DLD1 (cell line): ENCODE results near the gene PRSS21.

Experiments
- in situ Hi-C: cut with HindIII; loops from 2 replicates; pipeline ENCODE4 v1.10.0; 2017; ENCODE audit warnings: low sequenced_read_pairs

PRSS21 gene

DNA sequence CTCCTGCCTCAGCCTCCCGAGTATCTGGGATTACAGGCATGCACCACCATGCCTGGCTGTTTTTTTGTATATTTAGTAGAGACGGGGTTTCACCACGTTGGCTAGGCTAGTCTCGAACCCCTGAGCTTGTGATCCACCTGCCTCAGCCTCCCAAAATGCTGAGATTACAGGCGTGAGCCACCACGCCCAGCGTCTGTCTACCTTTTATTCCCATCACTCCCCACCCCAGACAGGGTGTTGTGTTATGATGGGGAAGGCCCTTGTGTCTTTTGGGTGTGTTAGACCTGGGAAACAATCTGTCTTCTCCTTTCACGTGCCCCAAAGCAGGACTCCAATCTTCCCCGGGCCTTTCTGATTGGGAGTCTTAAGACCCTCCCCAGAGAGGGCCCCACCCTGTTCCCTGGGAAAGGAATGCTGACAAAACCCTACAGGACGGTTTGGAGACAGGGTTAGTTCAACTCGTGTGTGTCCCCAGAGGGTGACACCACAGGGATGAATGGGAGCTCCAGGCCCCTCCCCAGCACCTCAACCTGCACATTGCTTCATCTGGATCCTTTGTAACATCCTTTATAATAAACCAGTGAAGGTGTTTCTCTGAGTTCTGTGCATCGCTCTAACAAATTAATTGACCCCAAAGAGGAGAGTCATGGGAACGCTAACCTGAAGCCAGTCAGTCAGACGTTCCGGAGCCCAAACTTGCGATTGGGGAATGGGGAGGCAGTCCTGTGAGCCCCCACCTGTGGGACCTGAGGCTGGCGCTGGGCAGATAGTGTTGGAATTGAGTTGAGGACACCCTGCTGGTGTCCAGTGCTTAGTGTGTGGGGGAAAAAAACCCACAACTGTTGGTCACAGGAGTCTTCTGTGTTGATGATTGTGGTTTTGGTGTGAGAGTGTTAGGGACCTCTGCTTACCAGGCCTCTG lies 36.8 kb upstream of the PRSS21 start:
- in situ Hi-C loops: no loop called here

DNA sequence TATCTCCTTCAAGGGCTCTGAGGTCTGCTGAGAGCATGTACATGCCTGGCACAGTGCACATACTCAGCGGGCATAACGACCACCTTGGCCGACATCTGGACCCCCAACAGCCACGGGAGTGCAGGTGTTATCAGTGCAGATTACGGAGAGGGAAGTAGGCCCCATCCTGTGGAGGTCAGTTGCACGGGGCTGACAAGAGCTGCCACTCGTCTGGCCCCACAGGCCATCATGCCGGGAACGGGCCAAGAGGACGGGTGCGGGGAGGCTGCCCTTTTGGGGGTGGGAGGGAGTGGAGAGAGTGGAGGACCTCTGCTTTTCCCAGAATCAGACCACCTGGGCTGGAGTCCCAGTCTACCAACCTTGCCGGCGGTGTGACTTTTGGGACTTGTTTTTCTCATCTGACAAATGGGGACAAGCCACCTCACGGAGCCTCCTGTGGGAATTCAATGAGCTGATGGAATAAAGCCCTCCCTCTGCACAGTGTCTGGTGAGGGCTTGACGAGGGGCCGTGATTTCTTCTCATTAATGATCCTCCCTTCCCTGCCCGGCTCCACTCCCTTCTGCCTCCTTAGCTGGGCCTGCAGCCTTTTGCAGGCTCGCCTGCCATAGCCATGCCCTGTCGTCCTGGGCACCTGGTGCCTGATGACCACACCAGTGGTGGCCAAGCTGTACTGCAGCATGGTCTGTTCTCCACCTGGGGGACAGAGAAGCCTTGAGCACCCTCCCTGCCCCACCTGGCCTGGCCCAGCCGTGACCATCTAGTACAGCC lies 34.3 kb upstream of the PRSS21 start:
- in situ Hi-C loops: no loop called here

DNA sequence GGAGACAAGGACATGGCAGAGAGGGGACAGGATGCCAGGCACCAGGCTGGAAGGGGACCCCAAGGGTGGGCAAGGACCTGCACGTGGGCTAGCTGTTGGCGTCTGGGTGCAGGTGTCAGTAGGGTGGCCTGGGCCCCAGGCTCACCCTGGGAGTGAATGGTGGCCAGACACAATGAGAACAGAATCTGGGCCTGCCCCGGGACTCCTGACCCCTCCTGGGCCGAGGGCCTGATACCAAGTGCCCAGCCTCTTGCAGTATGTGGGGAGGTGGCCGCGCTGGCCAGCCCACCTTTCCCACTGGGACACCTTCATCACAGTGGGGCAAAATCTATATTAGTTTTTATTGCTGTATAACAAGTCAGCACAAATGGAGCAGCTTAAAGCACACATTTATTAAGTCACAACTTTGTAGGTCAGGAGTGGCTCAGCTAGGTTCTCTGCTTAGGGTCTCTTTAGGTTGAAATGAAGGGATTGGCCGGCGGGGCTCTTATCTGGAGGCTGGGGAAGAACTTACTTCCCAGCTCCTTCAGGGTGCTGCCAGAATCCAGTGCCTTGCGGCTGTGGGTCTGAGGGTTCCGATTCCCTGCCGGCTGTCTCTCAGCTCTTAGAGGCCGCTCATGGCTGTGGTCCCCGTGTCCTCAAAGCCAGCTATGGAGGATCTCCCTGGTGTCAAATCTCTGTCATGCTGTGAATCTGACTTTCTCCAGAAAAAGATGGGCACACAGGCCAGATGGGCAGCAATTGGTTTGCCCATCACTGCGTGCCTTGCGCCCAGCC lies 33.3 kb upstream of the PRSS21 start:
- in situ Hi-C loops: no loop called here

DNA sequence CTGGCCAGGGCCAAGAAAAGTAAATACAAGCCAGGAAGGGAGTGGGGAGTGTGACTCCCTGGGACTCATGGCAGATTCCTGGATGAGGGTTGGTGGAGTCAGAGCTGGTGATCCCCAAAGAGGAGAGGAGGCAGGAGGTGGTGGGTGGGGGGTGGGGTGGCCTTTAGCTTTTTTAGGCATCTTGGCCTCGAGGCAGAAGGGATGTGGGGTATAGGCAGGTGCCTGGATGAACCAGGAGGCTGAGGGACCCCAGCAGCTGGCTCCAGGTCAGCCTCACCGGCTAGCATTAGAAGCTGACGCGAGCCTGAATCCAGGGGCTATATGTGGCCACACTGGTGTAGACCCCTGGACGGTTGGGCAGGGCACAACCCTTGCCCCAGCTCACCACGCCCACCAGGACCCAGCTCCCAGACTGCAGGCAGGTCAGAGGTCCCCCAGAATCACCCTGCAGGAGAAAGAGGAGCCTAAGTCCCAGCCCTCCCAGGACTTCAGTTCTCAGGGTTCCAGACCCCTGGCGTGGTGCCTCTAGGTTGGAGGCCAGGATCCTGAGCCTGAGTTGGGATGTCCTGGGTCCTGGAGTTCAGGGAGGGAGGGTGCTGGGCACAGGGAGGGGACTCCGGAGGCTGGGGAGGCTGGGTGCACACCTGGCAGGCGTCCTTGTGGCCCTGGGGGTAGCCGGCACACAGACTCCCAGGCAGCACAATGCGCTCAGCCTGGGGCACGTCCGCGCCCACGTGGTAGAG lies 32.5 kb upstream of the PRSS21 start:
- in situ Hi-C loops: no loop called here

DNA sequence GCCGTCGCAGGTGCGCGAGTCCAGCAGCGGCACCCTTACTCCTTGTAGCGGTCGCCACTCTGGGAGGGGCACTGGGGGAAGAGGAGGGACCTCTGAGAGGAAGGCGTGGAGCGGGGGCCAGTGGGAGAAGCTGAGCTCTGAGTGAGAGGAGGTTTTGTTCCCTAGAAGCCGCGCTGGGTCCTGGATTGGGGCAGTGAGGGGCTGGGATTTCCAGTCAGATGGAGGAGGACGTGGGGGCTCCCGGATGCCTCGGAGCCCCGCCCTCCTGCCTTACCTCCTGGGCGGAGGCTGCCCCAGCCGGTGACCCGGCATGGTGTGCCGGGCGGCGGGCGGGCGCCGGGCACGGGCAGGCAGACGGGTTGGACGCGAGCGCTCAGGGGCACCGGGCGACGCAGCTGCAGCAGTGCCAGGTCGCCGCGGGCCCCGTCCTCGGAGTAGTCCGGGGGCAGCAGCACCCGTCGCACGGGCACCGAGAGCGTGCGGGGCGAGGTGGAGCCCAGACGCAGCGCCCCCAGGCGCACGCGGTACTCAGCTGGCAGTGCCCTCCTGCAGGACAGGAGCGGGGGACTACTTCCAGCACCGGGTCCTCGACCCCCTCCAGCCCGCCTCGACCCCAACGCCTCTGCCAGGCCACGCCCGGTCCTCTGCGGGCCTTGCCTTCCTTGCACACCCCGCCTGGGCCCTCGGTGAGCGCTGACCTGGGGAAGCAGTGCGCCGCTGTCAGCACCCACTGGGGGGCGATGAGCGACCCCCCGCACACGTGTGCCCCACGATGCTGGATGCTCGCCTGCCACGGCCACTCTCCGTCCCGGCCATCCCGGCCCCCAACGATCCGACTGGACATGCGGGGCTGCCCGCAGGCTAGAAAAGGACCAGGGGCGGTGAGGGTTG lies 31.7 kb upstream of the PRSS21 start:
- in situ Hi-C loops: no loop called here

DNA sequence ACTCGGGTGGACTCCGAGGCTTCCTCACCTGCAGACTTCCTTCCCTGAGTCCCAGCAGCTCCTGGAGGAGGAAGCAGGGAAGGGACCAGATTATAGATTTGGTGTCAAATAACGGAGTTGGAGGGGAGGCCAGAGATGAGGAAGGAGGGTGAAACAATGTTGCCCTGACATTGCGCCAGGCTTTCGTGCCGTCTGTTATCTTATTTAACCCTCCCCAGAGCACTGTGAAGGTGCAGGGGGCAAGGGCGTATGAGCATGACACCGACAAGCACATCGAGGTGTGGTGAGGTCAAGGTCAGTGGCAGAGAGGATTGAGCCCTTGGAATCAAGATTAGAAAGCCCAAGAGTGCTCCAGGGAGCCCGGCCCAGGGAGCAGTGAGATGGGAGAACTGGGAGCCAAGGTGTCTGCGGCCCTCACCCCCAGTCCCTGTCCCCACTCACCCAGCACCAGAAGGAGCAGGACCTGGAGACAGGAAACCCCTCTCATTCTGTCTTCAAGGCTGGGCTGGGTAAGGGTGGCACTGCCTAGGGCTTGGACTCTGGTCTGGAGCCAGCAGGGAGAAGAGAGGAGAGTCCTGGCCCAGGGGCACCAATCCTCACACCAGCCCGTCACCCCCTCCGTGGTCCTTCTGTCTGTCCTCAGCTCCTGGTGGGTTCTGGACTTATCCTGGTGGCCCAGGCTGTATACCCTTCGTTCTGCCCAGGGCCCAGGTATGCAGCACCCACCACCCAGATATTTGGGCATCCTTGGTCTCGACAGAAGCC lies 30.8 kb upstream of the PRSS21 start:
- in situ Hi-C loops: no loop called here

DNA sequence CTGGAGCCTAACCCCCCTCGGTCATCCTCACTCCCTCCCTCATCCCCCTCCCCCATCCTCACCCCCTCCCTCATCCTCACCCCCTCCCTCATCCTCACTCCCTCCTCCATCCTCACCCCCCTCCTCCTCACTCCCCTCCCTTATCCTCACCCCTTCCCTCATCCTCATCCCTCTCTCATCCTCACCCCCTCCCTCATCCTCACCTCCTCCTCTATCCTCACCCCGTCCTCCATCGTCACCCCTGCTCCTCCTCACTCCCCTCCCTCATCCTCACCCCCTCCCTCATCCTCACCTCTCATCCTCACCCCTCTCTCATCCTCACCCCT lies 30.2 kb upstream of the PRSS21 start:
- in situ Hi-C loops: no loop called here

DNA sequence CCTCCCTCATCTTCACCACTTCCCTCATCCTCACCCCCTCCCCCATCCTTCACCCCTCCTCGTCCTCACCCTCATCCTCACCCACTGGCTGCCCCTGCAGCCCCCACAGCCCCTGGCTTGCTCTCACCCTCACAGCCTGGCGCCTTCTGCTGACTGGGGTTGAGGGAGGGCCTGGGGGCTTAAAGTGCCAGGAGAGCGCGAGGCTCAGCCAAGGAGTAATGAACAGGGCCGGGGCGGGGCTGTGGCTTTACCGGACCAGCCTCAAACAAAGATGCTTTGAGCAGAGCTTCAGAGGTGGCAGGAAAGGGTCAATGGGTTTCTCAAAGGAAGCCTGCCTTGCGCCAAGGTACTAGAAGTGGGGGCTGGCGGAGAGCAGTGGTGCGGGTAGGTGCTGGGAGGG lies 29.6 kb upstream of the PRSS21 start, which contains the start of gene PRSS33:
TSS of gene PRSS33 (minus strand) at position 155 of the 400 bp plus-strand sequence. CDS start 1,013 bp downstream, outside the sequence.
- in situ Hi-C loops: no loop called here

DNA sequence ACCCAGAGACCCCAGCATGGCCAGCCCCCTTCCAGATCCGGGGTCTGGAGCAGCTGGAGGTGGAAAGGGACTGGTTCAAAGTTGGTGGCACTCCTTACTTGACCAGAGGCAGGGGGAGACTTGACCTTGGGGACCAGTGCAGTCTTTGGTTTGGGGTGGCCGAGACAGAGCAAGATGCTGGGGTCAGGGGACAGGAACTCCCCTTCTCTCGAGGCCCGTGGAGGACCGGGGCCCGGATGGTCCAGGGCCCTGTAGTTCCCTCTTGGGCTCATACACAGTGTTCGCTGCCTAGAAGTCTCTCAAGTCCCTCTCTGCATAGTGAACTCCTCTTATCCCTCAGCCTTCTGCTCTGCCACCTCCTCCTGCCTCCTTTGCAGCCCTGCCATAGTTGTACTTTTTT lies 29.1 kb upstream of the PRSS21 start:
- in situ Hi-C loops: no loop called here

DNA sequence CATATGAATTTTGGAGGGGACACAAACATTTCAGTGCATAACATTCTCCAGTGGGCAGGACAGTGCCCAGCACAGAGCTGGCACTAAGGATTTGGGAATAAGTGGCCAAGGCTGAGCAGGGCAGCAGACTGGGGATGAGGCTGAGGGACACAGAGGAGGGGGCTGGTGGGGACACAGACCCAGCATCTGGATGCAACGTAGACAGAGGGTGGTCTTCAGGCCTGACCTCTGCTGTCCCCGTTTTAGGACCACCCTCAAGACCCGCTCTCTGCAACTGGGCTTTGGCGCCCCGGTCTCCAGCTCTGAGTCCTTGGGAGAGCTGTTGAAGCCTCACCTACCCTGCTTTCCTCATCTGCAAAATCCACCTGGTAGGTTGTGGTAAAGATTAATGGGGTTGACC lies 26.4 kb upstream of the PRSS21 start:
- in situ Hi-C loops: no loop called here

DNA sequence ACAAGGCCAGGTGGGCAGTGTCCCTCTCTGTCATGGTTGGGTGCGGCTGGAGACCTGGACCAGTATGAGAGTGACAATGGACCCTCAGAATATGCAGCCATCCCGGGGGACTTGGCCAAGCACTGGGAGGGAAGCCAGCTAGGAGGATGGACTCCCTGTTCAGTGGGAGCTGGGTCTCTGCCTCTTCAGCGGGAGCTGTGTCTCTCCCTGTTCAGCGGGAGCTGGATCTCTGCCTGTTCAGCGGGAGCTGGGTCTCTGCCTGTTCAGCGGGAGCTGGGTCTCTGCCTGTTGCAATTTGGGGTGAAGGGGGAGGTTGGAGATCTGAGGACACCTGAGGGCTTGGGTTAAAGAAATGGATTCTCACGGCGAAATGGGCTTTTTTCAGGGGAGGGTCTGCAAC lies 25.9 kb upstream of the PRSS21 start:
- in situ Hi-C loops: no loop called here

DNA sequence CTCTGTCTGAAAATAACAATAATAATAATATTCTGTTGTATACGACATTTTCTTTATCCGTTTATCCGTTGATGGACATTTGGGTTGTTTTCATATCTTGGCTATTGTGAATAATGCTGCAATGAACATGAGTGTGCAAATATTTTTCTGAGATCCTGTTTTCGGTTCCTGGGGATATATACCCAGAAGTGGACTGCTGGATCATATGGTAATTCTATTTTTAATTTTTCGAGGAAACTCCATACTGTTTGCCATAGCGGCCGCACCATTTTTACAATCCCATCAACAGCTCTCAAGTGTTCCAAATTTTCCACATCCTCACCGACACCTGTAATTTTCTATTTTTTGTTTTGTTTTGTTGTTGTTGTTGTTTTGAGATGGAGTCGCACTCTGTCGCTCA lies 24.1 kb upstream of the PRSS21 start:
- in situ Hi-C loops: no loop called here

DNA sequence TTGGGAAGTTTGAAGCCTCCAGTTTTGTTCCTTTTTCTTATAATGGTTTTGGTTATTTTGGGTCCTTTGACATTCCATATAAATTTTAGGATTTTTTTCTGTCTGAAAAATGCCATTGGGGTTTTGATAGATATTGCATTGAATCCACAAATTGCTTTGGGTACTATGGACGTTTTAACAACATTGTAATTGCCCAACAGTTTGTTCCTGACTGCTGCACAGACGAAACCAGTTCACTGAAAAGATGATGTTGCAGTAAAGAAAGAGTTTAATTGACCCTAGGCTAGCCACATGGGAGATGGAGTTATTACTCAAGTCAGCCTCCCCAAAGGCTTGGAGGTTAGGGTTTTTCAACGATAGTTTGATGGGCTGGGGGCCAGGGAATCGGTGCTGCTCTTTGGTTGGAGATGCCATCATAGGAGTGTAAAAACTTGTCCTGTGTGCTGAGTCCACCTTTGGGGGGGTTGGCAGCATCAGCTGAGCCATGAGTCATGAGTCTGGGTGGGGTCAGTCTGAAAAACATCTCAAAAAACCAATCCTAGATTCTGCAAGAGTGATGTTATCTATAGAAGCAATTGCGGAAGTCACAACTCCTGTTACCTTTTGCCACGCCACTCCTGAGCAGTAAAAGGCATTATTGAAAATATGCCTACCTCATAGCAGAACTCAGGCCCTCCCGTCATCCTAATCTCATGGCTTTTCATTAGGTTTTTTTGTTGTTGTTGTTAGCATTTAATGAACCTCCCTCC lies 21.5 kb upstream of the PRSS21 start:
- in situ Hi-C loops: no loop called here

DNA sequence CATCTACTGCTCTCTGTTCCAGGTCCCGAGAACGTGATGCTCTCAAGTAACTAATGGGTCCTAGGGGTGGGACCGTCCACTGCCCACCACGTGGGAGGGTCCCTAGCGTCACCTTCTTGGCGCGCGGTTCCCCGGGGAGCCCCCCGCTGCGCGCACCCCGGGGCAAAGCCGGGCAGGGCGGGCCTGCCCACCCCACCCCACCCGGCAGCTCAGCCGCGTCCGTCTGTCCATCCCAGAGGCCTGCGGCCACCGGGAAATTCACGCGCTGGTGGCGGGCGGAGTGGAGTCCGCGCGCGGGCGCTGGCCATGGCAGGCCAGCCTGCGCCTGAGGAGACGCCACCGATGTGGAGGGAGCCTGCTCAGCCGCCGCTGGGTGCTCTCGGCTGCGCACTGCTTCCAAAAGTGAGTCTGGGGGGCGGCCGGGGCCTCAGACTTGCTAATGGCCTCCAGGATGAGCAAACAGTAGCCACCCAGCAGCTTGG lies 18.3 kb upstream of the PRSS21 start:
- in situ Hi-C loops: no loop called here

DNA sequence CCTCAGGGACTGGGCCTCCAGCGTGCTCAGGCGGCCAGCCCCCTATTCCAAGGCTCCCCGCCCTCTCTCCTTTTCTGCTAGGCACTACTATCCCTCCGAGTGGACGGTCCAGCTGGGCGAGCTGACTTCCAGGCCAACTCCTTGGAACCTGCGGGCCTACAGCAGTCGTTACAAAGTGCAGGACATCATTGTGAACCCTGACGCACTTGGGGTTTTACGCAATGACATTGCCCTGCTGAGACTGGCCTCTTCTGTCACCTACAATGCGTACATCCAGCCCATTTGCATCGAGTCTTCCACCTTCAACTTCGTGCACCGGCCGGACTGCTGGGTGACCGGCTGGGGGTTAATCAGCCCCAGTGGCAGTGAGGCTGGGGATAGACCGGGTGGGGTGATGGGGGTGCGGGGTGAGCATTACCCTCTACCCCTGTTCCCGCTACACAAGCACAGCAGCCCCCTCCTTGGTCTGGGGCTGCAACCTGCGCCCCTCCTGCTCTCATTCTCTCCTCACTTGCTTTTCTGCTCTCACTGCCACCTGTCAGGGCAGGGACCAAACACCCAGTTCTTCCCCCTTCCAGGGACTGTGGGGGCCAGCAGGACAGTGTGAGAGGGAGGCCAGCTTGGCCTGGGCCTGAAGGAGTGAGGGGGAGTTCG lies 17.7 kb upstream of the PRSS21 start:
- in situ Hi-C loops: no loop called here

DNA sequence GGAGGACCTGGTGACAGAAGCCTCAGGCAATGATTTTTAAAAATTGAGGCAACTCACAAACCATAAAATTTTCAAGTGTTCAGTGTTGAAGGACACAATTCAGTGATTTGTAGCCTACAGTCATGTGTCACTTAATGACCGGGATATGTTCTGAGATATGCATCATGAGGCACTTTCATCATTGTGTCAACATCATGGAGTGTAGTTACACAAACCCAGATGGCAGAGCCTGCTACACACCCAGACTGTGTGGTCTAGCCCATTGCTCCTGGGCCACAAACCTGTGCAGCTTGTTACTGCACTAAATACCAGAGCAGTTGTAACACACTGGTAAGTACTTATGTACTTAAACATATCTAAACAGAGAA lies 17.2 kb upstream of the PRSS21 start:
- in situ Hi-C loops: no loop called here

DNA sequence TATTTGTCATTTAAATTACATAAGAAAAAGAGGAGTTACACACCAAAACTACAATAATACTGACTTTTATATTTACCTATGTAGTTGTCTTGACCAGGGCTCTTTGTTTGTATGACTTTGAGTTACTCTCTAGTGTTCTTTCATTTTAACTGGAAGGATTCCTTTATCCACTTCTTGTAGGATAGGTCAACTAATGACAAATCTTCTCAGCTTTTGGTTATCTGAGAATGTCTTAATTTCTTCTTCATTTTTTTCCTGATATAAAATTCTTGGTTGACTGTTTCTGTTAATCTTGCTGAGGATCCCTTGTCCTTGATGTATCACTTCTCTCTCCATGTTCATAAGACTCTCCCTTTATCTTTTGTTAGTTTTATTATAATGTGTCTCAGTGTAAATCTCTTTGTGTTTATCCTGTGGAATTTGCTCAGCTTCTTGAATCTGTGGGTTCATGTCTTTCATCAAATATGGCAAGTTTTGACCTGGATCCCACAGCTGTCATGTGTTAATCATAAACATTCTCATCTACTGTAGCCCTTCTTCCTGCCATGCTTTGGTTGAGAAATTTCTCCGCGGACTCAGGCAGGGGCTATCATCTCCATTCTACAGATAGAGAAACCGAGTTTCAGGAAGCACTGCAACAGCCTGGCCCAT lies 13.4 kb upstream of the PRSS21 start:
- in situ Hi-C loops: no loop called here
